GM12878 (cell line): ENCODE data around the gene GALR3. TPM values are rescaled to one million over a fixed set of nuclear protein-coding genes. Genes with fewer than 3 reads are reported as not detected.

ENCODE experiments used
- CEBPB ChIP-seq, 2 experiments: fragments of 150-350 bp in 1 of 2; IDR thresholded peaks; 2 replicates each; pipeline ENCODE4 v1.6.1; 2012 to 2014; ENCODE audit warnings: low read depth in 2 of 2, low read length in 2 of 2, borderline replicate concordance in 1 of 2, inconsistent platforms in 1 of 2
- E2F4 ChIP-seq: IDR thresholded peaks from 2 replicates; pipeline ENCODE4 v1.6.1; 2012; ENCODE audit warnings: low read depth, low read length, improper control_type of control experiment
- E2F8 ChIP-seq: fragments of 450-650 bp; IDR thresholded peaks from 2 replicates; pipeline ENCODE4 v1.6.1; 2018; ENCODE audit warnings: mild to moderate bottlenecking, low read depth, moderate library complexity; ENCODE audit not compliant: partially characterized antibody
- EP300 ChIP-seq, 2 experiments: fragments of 150-350 bp in 1 of 2; IDR thresholded peaks; 2 replicates each; pipeline ENCODE4 v1.6.1; 2011 to 2012; ENCODE audit warnings: low read depth in 2 of 2, low read length in 2 of 2, borderline replicate concordance in 1 of 2, improper control_type of control experiment in 1 of 2, inconsistent platforms in 1 of 2; ENCODE audit not compliant: control insufficient read depth in 1 of 2
- HDAC2 ChIP-seq: fragments of 200-600 bp; sonication (generic); IDR thresholded peaks from 2 replicates; pipeline ENCODE4 v1.6.1; 2017
- NRF1 ChIP-seq: conservative IDR thresholded peaks from 2 replicates; pipeline ENCODE4 v1.6.1; 2011; ENCODE audit warnings: mild to moderate bottlenecking, low read depth, low read length, improper control_type of control experiment
- SPI1 ChIP-seq: IDR thresholded peaks from 2 replicates; pipeline ENCODE4 v1.6.1; 2011; ENCODE audit warnings: low read depth, mild to moderate bottlenecking, low read length, moderate library complexity, borderline replicate concordance; ENCODE audit not compliant: insufficient read depth
- TCF3 ChIP-seq: IDR thresholded peaks from 2 replicates; pipeline ENCODE4 v1.6.1; 2012; ENCODE audit warnings: low read depth, mild to moderate bottlenecking, low read length, borderline replicate concordance; ENCODE audit not compliant: insufficient read depth
- USF2 ChIP-seq: IDR thresholded peaks from 2 replicates; pipeline ENCODE4 v1.6.1; 2011; ENCODE audit warnings: low read depth, low read length, improper control_type of control experiment, borderline replicate concordance
- polyA plus RNA-seq, 11 experiments: library from polyadenylated mRNA; depleted of rRNA in 4 of 11; unstranded in 6 of 11; stranded (reverse) in 5 of 11; fragments of >200 nt; fragmentation: Nextera tagmentation in 4 of 11; fragmentation: Illumina TruSeq in 1 of 11; extraction: Ambion mirVana in 4 of 11; extraction: Trizol in 1 of 11; gene quantifications; 1 replicate in 1 of 11; 2 replicates in 10 of 11; pipeline versions ENCODE4 v1.2.1 to v1.2.3, GENCODE V29; 2011 to 2016; ENCODE audit warnings: inconsistent platforms in 2 of 11, missing spikeins in 2 of 11, low read depth in 1 of 11
- total RNA-seq, 4 experiments: library from RNA; depleted of rRNA in 3 of 4; stranded (reverse); fragments of >200 nt in 3 of 4; fragmentation: Illumina TruSeq in 1 of 4; extraction: Trizol in 1 of 4; gene quantifications; 2 replicates each; pipeline versions ENCODE4 v1.2.1 to v1.2.3, GENCODE V29; 2013 to 2021

GALR3 gene
- total and polyA plus RNA-seq, 10 of the 15 experiments (the other 5 are each of a cell fraction or from before 2014, with no cell fraction given), result not detected

GRCh38 chr22:37781434-37782059 lies 41.6 kb upstream of the GALR3 start (continued):
- TF ChIP-seq E2F8 (no peak), CEBPB (IDR thresholded peaks at IDR 0.05; ENCODE audit: borderline replicate concordance in 1 of 2, low read depth in 2 of 2, low read length in 2 of 2) (no peak), USF2 (no peak), NRF1 (no peak), HDAC2 (no peak), TCF3 (no peak), SPI1 (no peak), EP300 (IDR thresholded peaks at IDR 0.05; ENCODE audit: borderline replicate concordance in 1 of 2, control insufficient read depth in 1 of 2, low read depth in 2 of 2, low read length in 2 of 2) (no peak), E2F4 (no peak)
- TF ChIP-seq, all 136 proteins: peak for 0
